Measurements from ENCODE around the gene CDC123.

GRCh38 chr10:12179606-12180170 lies 16.3 kb upstream of the CDC123 start:
- TF ChIP-seq POLR2A (IDR thresholded peaks at IDR 0.05; ENCODE audit: low read length) (no peak), GATA1 (IDR thresholded peaks at IDR 0.05; ENCODE audit: low read depth, low read length) (no peak)
